K562 (cell line): ENCODE measurements around the gene CSTPP1. TPM values are rescaled to one million over a fixed set of nuclear protein-coding genes. Genes with fewer than 3 reads are reported as not detected.

Experiments used
- ATAC-seq: fragments of 200-7000 bp; cut with Tn5 transposase; 3 replicates; pipeline ENCODE4 v1.9.1; 2020; ENCODE audit warnings: moderate library complexity
- BruUV-seq: library from RNA; stranded (reverse); fragments of 400-500 nt; replicated peaks from 2 replicates; lab custom pipeline; 2021; lab: Mats Ljungman, UMichigan
- CTCF ChIA-PET: fragments of 300-600 bp; formaldehyde crosslinking; extraction: SDS; loops from one replicate; lab custom pipeline; 2021; ENCODE audit warnings: low intra/inter-chr PET ratio; lab: Yijun Ruan, JAX
- POLR2A ChIA-PET: fragments of 300-600, 350-650 bp; sonication (Branson Sonifier 250); formaldehyde crosslinking; extraction: SDS; loops from one replicate; lab custom pipeline; 2021; ENCODE audit warnings: antibody characterized with exemption, inconsistent platforms; lab: Yijun Ruan, JAX
- DNase-seq, 4 experiments: peaks; one replicate each; pipeline versions ENCODE4 v3.0.0 to v3.0.0-alpha.2; 2011 to 2018; ENCODE audit warnings: low spot score in 3 of 4, mixed read lengths in 3 of 4; ENCODE audit errors: extremely low read depth in 1 of 4
- FAIRE-seq: peaks from 2 replicates; lab custom pipeline; 2011; peaks lifted over from hg19 to GRCh38; lab: Jason Lieb, UNC
- H2AFZ ChIP-seq: 2 replicates; pipeline ENCODE4 v1.6.0; 2011; ENCODE audit warnings: low read depth, low read length, control low read depth, inconsistent platforms
- H3K27ac ChIP-seq: fragments of 200-600 bp; 3 replicates; pipeline ENCODE4 v1.8.0; 2011; ENCODE audit warnings: low read depth, mild to moderate bottlenecking, control low read depth, inconsistent platforms, low read length, moderate library complexity, mixed read lengths; ENCODE audit errors: extremely low read depth
- H3K27me3 ChIP-seq, 2 experiments: fragments of 300-600 bp in 1 of 2; 2 replicates in 1 of 2; 3 replicates in 1 of 2; pipeline versions ENCODE4 v1.6.0 to v1.8.0; 2011; ENCODE audit warnings: inconsistent platforms in 2 of 2, low read length in 2 of 2, mild to moderate bottlenecking in 1 of 2, mixed read lengths in 1 of 2, moderate library complexity in 1 of 2; ENCODE audit not compliant: control insufficient read depth in 2 of 2, insufficient read depth in 2 of 2
- H3K36me3 ChIP-seq: fragments of 300-600 bp; 3 replicates; pipeline ENCODE4 v1.8.0; 2011; ENCODE audit warnings: mild to moderate bottlenecking, low read length, inconsistent platforms; ENCODE audit not compliant: control insufficient read depth, insufficient read depth
- H3K4me1 ChIP-seq, 2 experiments: fragments of 200-600 bp in 1 of 2; replicated peaks in 1 of 2; 2 replicates in 1 of 2; 3 replicates in 1 of 2; pipeline versions ENCODE4 v1.5.1 to v1.8.0; 2011; ENCODE audit warnings: inconsistent platforms in 2 of 2, low read length in 2 of 2, mild to moderate bottlenecking in 1 of 2, mixed read lengths in 1 of 2, moderate library complexity in 1 of 2; ENCODE audit not compliant: control insufficient read depth in 2 of 2, insufficient read depth in 2 of 2
- H3K4me2 ChIP-seq: 2 replicates; pipeline ENCODE4 v1.6.1; 2011; ENCODE audit warnings: low read length, control low read depth, inconsistent platforms, mixed read lengths; ENCODE audit not compliant: insufficient read depth
- H3K4me3 ChIP-seq: fragments of 200-600 bp; sonication (generic), shearing (Covaris generic); 2 replicates; pipeline ENCODE4 v1.5.1; 2016; ENCODE audit warnings: control low read depth, inconsistent platforms
- H3K79me2 ChIP-seq: fragments of 200-600 bp; 3 replicates; pipeline ENCODE4 v1.8.0; 2011; ENCODE audit warnings: low read length, inconsistent platforms; ENCODE audit not compliant: control insufficient read depth, insufficient read depth
- H3K9ac ChIP-seq, 2 experiments: 2 replicates each; pipeline versions ENCODE4 v1.6.0 to v1.6.1; 2011; ENCODE audit warnings: low read depth in 2 of 2, low read length in 2 of 2, control low read depth in 1 of 2, inconsistent platforms in 1 of 2, mild to moderate bottlenecking in 1 of 2, mixed read lengths in 1 of 2; ENCODE audit not compliant: insufficient read depth in 1 of 2
- H3K9me1 ChIP-seq: one replicate; pipeline ENCODE4 v1.6.0; 2011; ENCODE audit warnings: inconsistent platforms, mild to moderate bottlenecking, low read length, moderate library complexity; ENCODE audit not compliant: control insufficient read depth, insufficient read depth
- H3K9me3 ChIP-seq: replicated peaks from 2 replicates; pipeline ENCODE4 v1.5.1; 2011; ENCODE audit warnings: low read depth, low read length, inconsistent platforms; ENCODE audit not compliant: control insufficient read depth, insufficient read depth
- H4K20me1 ChIP-seq: replicated peaks from 2 replicates; pipeline ENCODE4 v1.6.1; 2011; ENCODE audit warnings: low read length, inconsistent platforms, mixed read lengths; ENCODE audit not compliant: control insufficient read depth, insufficient read depth
- CHCHD3 ChIP-seq: fragments of 250-450 bp; sonication (Bioruptor Pico); IDR thresholded peaks from 2 replicates; pipeline ENCODE4 v2.1.2; 2022; ENCODE audit warnings: mild to moderate bottlenecking
- ID3 ChIP-seq, 2 experiments: fragments of 250-450 bp in 1 of 2; fragments of 450-650 bp in 1 of 2; sonication (Bioruptor Pico) in 1 of 2; IDR thresholded peaks; 2 replicates each; pipeline versions ENCODE4 v1.6.1 to v1.8.0; 2016 to 2021; ENCODE audit warnings: mild to moderate bottlenecking in 2 of 2, moderate library complexity in 2 of 2, missing compliant biosample characterization in 1 of 2, missing genetic modification characterization in 1 of 2
- MTA3 ChIP-seq: fragments of 450-650 bp; formaldehyde crosslinking; IDR thresholded peaks from 2 replicates; pipeline ENCODE4 v1.6.1; 2017; ENCODE audit warnings: mild to moderate bottlenecking, borderline replicate concordance
- NEUROD1 ChIP-seq: fragments of 150-350 bp; IDR thresholded peaks from 2 replicates; pipeline ENCODE4 v1.6.1; 2014; ENCODE audit warnings: borderline replicate concordance, low read length, low read depth; ENCODE audit not compliant: partially characterized antibody
- POLR2AphosphoS5 ChIP-seq: IDR thresholded peaks from 2 replicates; pipeline ENCODE4 v1.6.1; 2011; ENCODE audit warnings: mild to moderate bottlenecking, low read depth, low read length, moderate library complexity; ENCODE audit not compliant: control insufficient read depth, insufficient read depth
- PRMT5 ChIP-seq: sonication (generic); formaldehyde crosslinking; IDR thresholded peaks from 2 replicates; pipeline ENCODE4 v1.5.0; 2020; ENCODE audit warnings: missing genetic modification reagents
- RUNX1 ChIP-seq: sonication (generic); IDR thresholded peaks from 2 replicates; pipeline ENCODE4 v1.6.1; 2016; ENCODE audit warnings: antibody characterized with exemption, low read depth
- SIX5 ChIP-seq, 2 experiments: IDR thresholded peaks; 2 replicates each; pipeline ENCODE4 v1.6.1; 2011; ENCODE audit warnings: low read length in 2 of 2, borderline replicate concordance in 1 of 2, low read depth in 1 of 2, mild to moderate bottlenecking in 1 of 2, moderate library complexity in 1 of 2; ENCODE audit not compliant: insufficient read depth in 1 of 2
- SMARCE1 ChIP-seq: fragments of 450-650 bp; IDR thresholded peaks from 2 replicates; pipeline ENCODE4 v1.7.1; 2016; ENCODE audit warnings: mild to moderate bottlenecking
- TFE3 ChIP-seq: fragments of 450-650 bp; formaldehyde crosslinking; IDR thresholded peaks from 2 replicates; pipeline ENCODE4 v1.4.0; 2020; ENCODE audit warnings: mild to moderate bottlenecking, mixed read lengths
- TRIM24 ChIP-seq, 2 experiments: fragments of 450-650 bp; IDR thresholded peaks; 2 replicates each; pipeline ENCODE4 v1.6.1; 2016
- WGBS: fragments of 100-300 bp; shearing (Covaris generic); methylation state at CpG from one replicate; pipeline ENCODE4 v1.1.6; 2016; ENCODE audit warnings: low coverage, mixed read lengths; ENCODE audit not compliant: insufficient coverage; ENCODE audit errors: missing lambda C conversion rate; 5-methylcytosine and 5-hydroxymethylcytosine counted together
- in situ Hi-C: fragments of 300-500 bp; cut with MboI; formaldehyde crosslinking; loops from 4 replicates; pipeline ENCODE4 v1.15.0; 2018; ENCODE audit warnings: inconsistent platforms, mixed read lengths
- intact Hi-C: fragments of 100-400 bp; cut with micrococcal nuclease; formaldehyde crosslinking; loops from 2 replicates; pipeline ENCODE4 v1.14.2; 2022
- polyA plus RNA-seq, 8 experiments: library from polyadenylated mRNA; depleted of rRNA in 4 of 8; stranded (reverse) in 5 of 8; unstranded in 3 of 8; fragments of >200 nt; fragmentation: Nextera tagmentation in 2 of 8; fragmentation: Illumina TruSeq in 1 of 8; extraction: Ambion mirVana in 2 of 8; extraction: Trizol in 1 of 8; gene quantifications; 2 replicates each; pipeline versions ENCODE4 v1.2.1 to v1.2.3, GENCODE V29; 2011 to 2014; ENCODE audit warnings: inconsistent platforms in 1 of 8, missing spikeins in 1 of 8
- total RNA-seq, 7 experiments: library from RNA; depleted of rRNA in 6 of 7; stranded (reverse); fragments of >200 nt in 6 of 7; fragmentation: Illumina TruSeq in 2 of 7; extraction: Trizol in 2 of 7; gene quantifications; 2 replicates each; pipeline versions ENCODE4 v1.2.1 to v1.2.3, GENCODE V29; 2011 to 2021; ENCODE audit warnings: low replicate concordance in 1 of 7

Gene CSTPP1
- total and polyA plus RNA-seq, 9 of the 15 experiments (the other 6 are each of a cell fraction or from before 2014, with no cell fraction given): 6.5 to 17.8 (median 9.2) TPM

DNA sequence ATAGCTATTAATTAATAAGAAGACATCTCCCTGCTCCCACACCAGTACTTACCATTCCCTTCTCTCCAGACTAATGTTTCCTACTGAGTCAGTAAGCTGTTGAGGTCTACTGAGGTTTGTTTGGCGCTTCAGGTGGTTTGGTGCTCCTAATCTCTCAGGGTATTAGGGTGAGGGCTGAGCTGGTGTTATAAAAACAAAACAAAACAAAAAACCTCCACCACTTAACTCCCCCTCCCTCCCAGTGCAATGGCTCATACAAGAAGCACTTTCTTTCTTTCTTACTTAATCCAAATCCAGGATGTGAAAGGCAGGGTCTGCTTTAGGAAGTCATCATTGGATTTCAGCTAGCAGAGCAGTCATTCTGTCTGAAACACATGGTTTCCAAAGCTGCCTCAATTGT lies 15.3 kb downstream of the CSTPP1 start:
- ATAC-seq (no peak), DNase-seq (no peak), FAIRE-seq (no peak)
- in situ Hi-C loops: no loop called here
- Histone ChIP-seq H3K9me1 (no peaks in the 10 kb centered on the region), H3K27ac (no peak overlapping the region), H3K4me3 (no peak overlapping the region), H3K79me2 (no peaks in the 10 kb centered on the region), H3K27me3 (no peaks in the 10 kb centered on the region), H3K4me1 (no peaks in the 10 kb centered on the region; a peak in 1 of 5 replicates), H4K20me1 (no peaks in the 10 kb centered on the region), H3K9ac (no peak overlapping the region), H3K9me3 (no peaks in the 10 kb centered on the region), H2AFZ (no peak overlapping the region), H3K4me2 (no peak overlapping the region), H3K36me3 (no peaks in the 10 kb centered on the region)
- no TSS peak for BruUV-seq
- 33% methylated on average over 1 of the region's 1 CpG for WGBS
- POLR2A ChIA-PET: interaction anchor here (0.6 to 1.4 kb wide), 2 partner anchors 10 to 32 kb away, joined by 4 read pairs; no protein-coding TSS in a partner anchor
- intact Hi-C loops: no loop called here
- TF ChIP-seq MTA3 (no peak), ID3 (CRISPR knock-in tag; IDR thresholded peaks at IDR 0.05) (no peak), ID3 (tag; IDR thresholded peaks at IDR 0.05) (no peak)
- CTCF ChIA-PET: no interaction called here

DNA sequence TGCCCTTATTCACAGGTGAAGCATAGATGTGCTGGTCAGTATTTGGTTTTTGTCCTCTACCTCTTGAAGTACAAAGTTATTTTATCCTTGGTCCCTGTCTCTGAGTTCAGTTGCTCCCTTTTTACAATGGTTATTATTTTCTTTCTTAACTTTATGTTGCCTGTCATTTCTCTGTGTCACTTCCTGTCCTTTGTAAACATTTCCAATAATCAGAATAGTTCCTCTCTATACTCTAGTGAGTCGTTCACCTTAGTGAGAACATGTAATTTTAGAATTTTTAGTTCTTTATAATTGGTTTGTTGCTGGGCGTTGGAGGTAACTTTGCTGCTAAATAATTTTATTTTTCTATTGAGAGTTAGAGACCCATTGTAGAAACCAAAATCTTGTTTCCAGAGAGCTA lies 16.0 kb downstream of the CSTPP1 start:
- Histone ChIP-seq H3K4me2 (no peak overlapping the region), H3K27ac (no peak overlapping the region), H2AFZ (peak overlapping the region; percentile 15; the same call in 1 of the 2 replicates), H3K9me3 (no peaks in the 10 kb centered on the region), H3K9me1 (no peaks in the 10 kb centered on the region), H3K79me2 (no peaks in the 10 kb centered on the region), H3K36me3 (no peaks in the 10 kb centered on the region), H3K27me3 (no peaks in the 10 kb centered on the region), H3K4me3 (no peak overlapping the region), H3K9ac (no peak overlapping the region), H4K20me1 (no peaks in the 10 kb centered on the region), H3K4me1 (no peaks in the 10 kb centered on the region; a peak in 1 of 5 replicates)
- DNase-seq: no peak
- BruUV-seq: no TSS peak
- CTCF ChIA-PET: no interaction called here
- POLR2A ChIA-PET: interaction anchor here (1.4 kb wide), 1 partner anchor 10 kb away, joined by 4 read pairs; no protein-coding TSS in a partner anchor
- in situ Hi-C loops (no loop called here), intact Hi-C loops (no loop called here)
- ATAC-seq: no peak
- 51% methylated on average over 2 of the region's 2 CpGs for WGBS
- FAIRE-seq: peak; percentile 23
- TF ChIP-seq PRMT5 (CRISPR knock-in tag): no peak
- TF ChIP-seq NEUROD1: no peak
- no peak for TF ChIP-seq TRIM24 (IDR thresholded peaks at IDR 0.05)
- no peak for TF ChIP-seq SIX5 (IDR thresholded peaks at IDR 0.05; ENCODE audit: borderline replicate concordance in 1 of 2, insufficient read depth in 1 of 2, low read depth in 1 of 2, low read length in 2 of 2)
- no peak for TF ChIP-seq CHCHD3 (CRISPR knock-in tag)
- TF ChIP-seq RUNX1: no peak
- TF ChIP-seq TFE3 (CRISPR knock-in tag): no peak
- no peak for TF ChIP-seq POLR2AphosphoS5
- no peak for TF ChIP-seq SMARCE1
